IMR-90 (cell line): ENCODE results near the gene CNPY4. TPM values are rescaled to one million over a fixed set of nuclear protein-coding genes. Genes with fewer than 3 reads are reported as not detected.

ENCODE experiments used
- ATAC-seq: fragments of 200-7000 bp; cut with Tn5 transposase; 2 replicates; pipeline ENCODE4 v1.9.1; 2020; ENCODE audit warnings: low read depth, mild to moderate bottlenecking, moderate library complexity
- BruUV-seq: library from RNA; stranded (reverse); fragments of 400-500 nt; replicated peaks from 2 replicates; lab custom pipeline; 2021; lab: Mats Ljungman, UMichigan
- CTCF ChIA-PET: fragments of 300-600 bp; formaldehyde crosslinking; extraction: SDS; loops from one replicate; lab custom pipeline; 2021; ENCODE audit warnings: antibody characterized with exemption; lab: Yijun Ruan, JAX
- POLR2A ChIA-PET: fragments of 300-600 bp; sonication (Branson Sonifier 250); formaldehyde crosslinking; loops from one replicate; lab custom pipeline; 2022; ENCODE audit warnings: antibody characterized with exemption; ENCODE audit not compliant: unreplicated experiment; lab: Charles Lee
- DNase-seq: peaks from one replicate; pipeline ENCODE4 v3.0.0; 2013
- H2AFZ ChIP-seq: replicated peaks from 2 replicates; pipeline ENCODE3; 2013; ENCODE audit warnings: low read length, mild to moderate bottlenecking; ENCODE audit not compliant: poor library complexity
- H2AK5ac ChIP-seq: 2 replicates; pipeline ENCODE4 v1.6.1; 2013; ENCODE audit warnings: low read depth, low read length, inconsistent platforms
- H2AK9ac ChIP-seq: replicated peaks from 2 replicates; pipeline ENCODE3; 2013; ENCODE audit warnings: mild to moderate bottlenecking, low read depth, low read length, moderate library complexity; ENCODE audit not compliant: poor library complexity
- H2BK120ac ChIP-seq: 2 replicates; pipeline ENCODE4 v1.6.1; 2013; ENCODE audit warnings: low read depth, low read length, inconsistent platforms
- H2BK15ac ChIP-seq: 3 replicates; pipeline ENCODE4 v1.6.1; 2013; ENCODE audit warnings: low read depth, low read length, inconsistent platforms
- H2BK20ac ChIP-seq: 2 replicates; pipeline ENCODE4 v1.6.1; 2013; ENCODE audit warnings: low read depth, mild to moderate bottlenecking, inconsistent platforms, low read length, moderate library complexity
- H2BK5ac ChIP-seq: 2 replicates; pipeline ENCODE4 v1.6.1; 2013; ENCODE audit warnings: mild to moderate bottlenecking, low read depth, low read length, inconsistent platforms; ENCODE audit not compliant: poor library complexity, severe bottlenecking
- H3K14ac ChIP-seq: replicated peaks from 2 replicates; pipeline ENCODE4 v1.6.1; 2013; ENCODE audit warnings: low read depth, low read length, inconsistent platforms
- H3K18ac ChIP-seq: 2 replicates; pipeline ENCODE4 v1.6.1; 2013; ENCODE audit warnings: low read depth, low read length, control low read depth
- H3K23ac ChIP-seq: 2 replicates; pipeline ENCODE4 v1.6.1; 2013; ENCODE audit warnings: low read depth, low read length, inconsistent platforms
- H3K27ac ChIP-seq: 2 replicates; pipeline ENCODE4 v1.5.1; 2013; ENCODE audit warnings: mild to moderate bottlenecking, control low read depth, low read length; ENCODE audit not compliant: insufficient read depth
- H3K27me3 ChIP-seq: 2 replicates; pipeline ENCODE4 v1.6.1; 2013; ENCODE audit warnings: low read length; ENCODE audit not compliant: control insufficient read depth, insufficient read depth
- H3K36me3 ChIP-seq: 2 replicates; pipeline ENCODE4 v1.6.1; 2013; ENCODE audit warnings: low read length, mixed read lengths; ENCODE audit not compliant: control insufficient read depth, insufficient read depth
- H3K4ac ChIP-seq: 2 replicates; pipeline ENCODE4 v1.6.1; 2013; ENCODE audit warnings: low read depth, low read length, inconsistent platforms
- H3K4me1 ChIP-seq: 2 replicates; pipeline ENCODE4 v1.6.1; 2013; ENCODE audit warnings: low read length, mixed read lengths; ENCODE audit not compliant: control insufficient read depth, insufficient read depth
- H3K4me2 ChIP-seq: 2 replicates; pipeline ENCODE4 v1.6.1; 2013; ENCODE audit warnings: low read depth, mild to moderate bottlenecking, control low read depth, low read length, moderate library complexity
- H3K4me3 ChIP-seq: 2 replicates; pipeline ENCODE4 v1.5.1; 2013; ENCODE audit warnings: low read depth, mild to moderate bottlenecking, control low read depth, low read length, moderate library complexity; ENCODE audit not compliant: insufficient read depth
- H3K56ac ChIP-seq: 2 replicates; pipeline ENCODE4 v1.6.1; 2013; ENCODE audit warnings: low read length, inconsistent platforms; ENCODE audit not compliant: insufficient read depth; ENCODE audit errors: extremely low read depth
- H3K79me1 ChIP-seq, 2 experiments: 2 replicates each; pipeline ENCODE4 v1.6.1; 2013; ENCODE audit warnings: low read length in 2 of 2, inconsistent platforms in 1 of 2, low read depth in 1 of 2
- H3K9ac ChIP-seq: 2 replicates; pipeline ENCODE4 v1.6.1; 2013; ENCODE audit warnings: low read depth, low read length, control low read depth
- H3K9me1 ChIP-seq: 2 replicates; pipeline ENCODE4 v1.6.1; 2013; ENCODE audit warnings: low read length, inconsistent platforms; ENCODE audit not compliant: insufficient read depth
- H3K9me3 ChIP-seq: 2 replicates; pipeline ENCODE4 v1.6.1; 2013; ENCODE audit warnings: low read length; ENCODE audit not compliant: control insufficient read depth, insufficient read depth
- H4K20me1 ChIP-seq: 2 replicates; pipeline ENCODE4 v1.6.1; 2013; ENCODE audit warnings: low read length, inconsistent platforms; ENCODE audit not compliant: insufficient read depth
- H4K5ac ChIP-seq: 2 replicates; pipeline ENCODE4 v1.6.1; 2013; ENCODE audit warnings: mild to moderate bottlenecking, low read depth, low read length, control low read depth
- H4K8ac ChIP-seq, 2 experiments: 2 replicates each; pipeline ENCODE4 v1.6.1; 2013; ENCODE audit warnings: low read depth in 2 of 2, low read length in 2 of 2, control low read depth in 1 of 2, inconsistent platforms in 1 of 2
- H4K91ac ChIP-seq: 2 replicates; pipeline ENCODE4 v1.6.1; 2013; ENCODE audit warnings: low read depth, low read length, inconsistent platforms; ENCODE audit not compliant: insufficient read depth
- BHLHE40 ChIP-seq: fragments of 150-350 bp; IDR thresholded peaks from 2 replicates; pipeline ENCODE4 v1.6.1; 2016; ENCODE audit warnings: mild to moderate bottlenecking, low read depth, low read length
- MAFK ChIP-seq: IDR thresholded peaks from 2 replicates; pipeline ENCODE4 v1.6.1; 2012; ENCODE audit warnings: low read depth, low read length, improper control_type of control experiment
- NFE2L2 ChIP-seq: fragments of 150-350 bp; IDR thresholded peaks from 2 replicates; pipeline ENCODE4 v1.6.1; 2016; ENCODE audit warnings: low read depth, mild to moderate bottlenecking, low read length
- POLR2A ChIP-seq: IDR thresholded peaks from 2 replicates; pipeline ENCODE4 v1.6.1; 2012; ENCODE audit warnings: mild to moderate bottlenecking, low read depth, low read length
- RCOR1 ChIP-seq: IDR thresholded peaks from 2 replicates; pipeline ENCODE4 v1.6.1; 2012; ENCODE audit warnings: mild to moderate bottlenecking, low read length, improper control_type of control experiment; ENCODE audit not compliant: insufficient replicate concordance
- RFX5 ChIP-seq: IDR thresholded peaks from 2 replicates; pipeline ENCODE4 v1.8.0; 2012; ENCODE audit warnings: low read depth, mild to moderate bottlenecking, low read length, moderate library complexity
- SMC3 ChIP-seq: fragments of 150-350 bp; IDR thresholded peaks from 2 replicates; pipeline ENCODE4 v1.6.1; 2016; ENCODE audit warnings: low read depth, mild to moderate bottlenecking, antibody characterized with exemption, low read length, moderate library complexity
- WGBS, 2 experiments: methylation state at CpG; one replicate each; pipeline versions ENCODE4 v1.1.5 to v1.1.7; 2013; ENCODE audit warnings: missing lambda C conversion rate in 2 of 2; ENCODE audit not compliant: insufficient read length in 1 of 2; ENCODE audit errors: extremely low coverage in 2 of 2; 5-methylcytosine and 5-hydroxymethylcytosine counted together
- dilution Hi-C: fragments of 300-500 bp; cut with HindIII; formaldehyde crosslinking; loops from one replicate; pipeline ENCODE4 v1.14.3; 2018; ENCODE audit warnings: low sequenced_read_pairs; ENCODE audit not compliant: unreplicated experiment
- in situ Hi-C: fragments of 300-500 bp; cut with MboI; formaldehyde crosslinking; loops from 3 replicates; pipeline ENCODE4 v1.14.3; 2019; ENCODE audit warnings: low sequenced_read_pairs, inconsistent platforms, mixed read lengths
- intact Hi-C: fragments of 100-400 bp; cut with micrococcal nuclease; formaldehyde crosslinking; loops from 2 replicates; pipeline ENCODE4 v1.10.0; 2022
- polyA plus RNA-seq, 3 experiments: library from polyadenylated mRNA; depleted of rRNA; stranded (reverse); fragments of >200 nt; gene quantifications; 2 replicates each; pipeline ENCODE4 v1.2.3, GENCODE V29; 2012; ENCODE audit warnings: low replicate concordance in 1 of 3
- total RNA-seq: library from RNA; depleted of rRNA; stranded (reverse); fragments of >200 nt; gene quantifications from 2 replicates; pipeline ENCODE4 v1.2.3, GENCODE V29; 2012
- TF ChIP-seq, protein P1 (sequence below): conservative IDR thresholded peaks from 2 replicates; pipeline ENCODE4 v1.5.1; 2012; ENCODE audit warnings: mild to moderate bottlenecking, low read depth, low read length, improper control_type of control experiment

The CNPY4 gene
- total and polyA plus RNA-seq, 2 of the 4 experiments (the other 2 are of a cell fraction): 13.3 to 21.9 TPM

DNA sequence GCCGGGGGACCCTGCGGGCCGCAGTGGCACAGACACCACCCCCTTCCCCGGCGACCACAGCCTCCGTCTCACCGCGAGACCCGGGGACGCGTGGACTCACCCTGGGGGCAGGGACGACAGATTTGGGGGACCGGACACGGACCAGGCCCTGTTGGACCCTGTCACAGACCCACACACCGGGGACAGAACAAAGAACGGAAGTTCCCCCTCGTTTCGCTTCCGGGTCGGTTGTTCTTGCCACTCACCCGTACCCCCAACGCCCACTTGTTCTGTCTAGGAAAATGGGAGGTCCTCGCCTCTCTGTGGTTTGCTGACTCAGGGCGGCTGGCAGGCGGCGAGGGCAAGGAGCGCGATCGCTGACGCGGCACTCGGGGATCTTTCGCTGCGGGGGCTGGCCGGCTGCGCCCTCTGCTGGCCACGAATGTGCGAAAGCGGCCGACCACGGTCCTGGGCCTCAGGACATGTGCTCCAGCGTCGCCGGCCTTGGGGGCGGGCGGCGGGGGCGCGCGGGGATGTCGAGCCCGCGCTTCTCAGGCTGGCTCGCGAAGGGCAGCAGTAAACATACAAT, 37.8 kb upstream of the CNPY4 start, which contains the start of gene ZNF3 (continued):
- peak; percentile 73 for TF ChIP-seq SMC3

DNA sequence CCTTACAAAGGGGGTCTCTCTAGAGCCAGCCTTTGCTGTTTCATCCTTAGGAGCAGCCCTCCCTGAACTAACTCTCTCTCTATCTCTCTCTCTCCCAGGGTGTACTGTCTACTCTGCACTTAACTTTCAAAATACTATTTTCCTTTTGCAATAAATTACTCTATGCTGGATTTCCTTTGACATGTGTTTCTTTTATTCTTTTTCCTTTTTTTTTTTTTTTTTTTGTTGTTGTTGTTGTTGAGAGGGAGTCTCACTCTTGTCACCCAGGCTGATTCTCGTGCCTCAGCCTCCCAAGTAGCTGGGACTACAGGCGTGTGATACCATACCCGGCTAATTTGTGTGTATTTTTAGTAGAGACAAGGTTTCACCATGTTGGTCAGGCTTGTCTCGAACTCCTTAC, 36.5 kb upstream of the CNPY4 start:
- TF ChIP-seq RFX5: no peak
- TF ChIP-seq MAFK: no peak
- TF ChIP-seq, protein P1, sequence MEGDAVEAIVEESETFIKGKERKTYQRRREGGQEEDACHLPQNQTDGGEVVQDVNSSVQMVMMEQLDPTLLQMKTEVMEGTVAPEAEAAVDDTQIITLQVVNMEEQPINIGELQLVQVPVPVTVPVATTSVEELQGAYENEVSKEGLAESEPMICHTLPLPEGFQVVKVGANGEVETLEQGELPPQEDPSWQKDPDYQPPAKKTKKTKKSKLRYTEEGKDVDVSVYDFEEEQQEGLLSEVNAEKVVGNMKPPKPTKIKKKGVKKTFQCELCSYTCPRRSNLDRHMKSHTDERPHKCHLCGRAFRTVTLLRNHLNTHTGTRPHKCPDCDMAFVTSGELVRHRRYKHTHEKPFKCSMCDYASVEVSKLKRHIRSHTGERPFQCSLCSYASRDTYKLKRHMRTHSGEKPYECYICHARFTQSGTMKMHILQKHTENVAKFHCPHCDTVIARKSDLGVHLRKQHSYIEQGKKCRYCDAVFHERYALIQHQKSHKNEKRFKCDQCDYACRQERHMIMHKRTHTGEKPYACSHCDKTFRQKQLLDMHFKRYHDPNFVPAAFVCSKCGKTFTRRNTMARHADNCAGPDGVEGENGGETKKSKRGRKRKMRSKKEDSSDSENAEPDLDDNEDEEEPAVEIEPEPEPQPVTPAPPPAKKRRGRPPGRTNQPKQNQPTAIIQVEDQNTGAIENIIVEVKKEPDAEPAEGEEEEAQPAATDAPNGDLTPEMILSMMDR: no peak
- no peak for TF ChIP-seq POLR2A
- no peak for TF ChIP-seq BHLHE40
- TF ChIP-seq NFE2L2: no peak
- no peak for TF ChIP-seq RCOR1
- POLR2A ChIA-PET: no interaction called here
- no peak overlapping the region for H3K9ac ChIP-seq

More for the DNA sequence above, 36.5 kb upstream of the CNPY4 start:
- intact Hi-C loops (no loop called here), dilution Hi-C loops (no loop called here), in situ Hi-C loops (no loop called here)
- DNase-seq (no peak), ATAC-seq (no peak)
- H3K27me3 ChIP-seq: no peaks in the 10 kb centered on the region
- no peak overlapping the region for H3K14ac ChIP-seq
- no peak overlapping the region for H3K4me3 ChIP-seq
- H2AK5ac ChIP-seq: peak overlapping the region; percentile 48
- peaks cover 21% of the 10 kb centered on the region for H4K20me1 ChIP-seq
- H3K4me2 ChIP-seq: no peak overlapping the region
- no peak overlapping the region for H3K56ac ChIP-seq
- no peaks in the 10 kb centered on the region for H3K9me3 ChIP-seq
- no peak overlapping the region for H3K23ac ChIP-seq
- H2AFZ ChIP-seq: peak overlapping the region; percentile 82
- peak overlapping the region; percentile 65 for H2AK9ac ChIP-seq
- H4K8ac ChIP-seq: peak overlapping the region in 1 of 2 experiments; percentile 68; a peak in 1 of 4 replicates
- H3K79me1 ChIP-seq: peaks cover 7 to 32% of the 10 kb centered on the region in 2 experiments
- H4K91ac ChIP-seq: peak overlapping the region; percentile 44
- H3K9me1 ChIP-seq: peaks cover 13% of the 10 kb centered on the region
- H3K18ac ChIP-seq: no peak overlapping the region
- peak overlapping the region; percentile 55; the same call in 1 of the 2 replicates for H3K4ac ChIP-seq
- H3K36me3 ChIP-seq: peaks cover 16% of the 10 kb centered on the region
- H4K5ac ChIP-seq: peak overlapping the region; percentile 41; the same call in 1 of the 2 replicates
- BruUV-seq: no TSS peak
- H2BK20ac ChIP-seq: peak overlapping the region; percentile 57; the same call in 1 of the 2 replicates
- H2BK15ac ChIP-seq: peak overlapping the region; percentile 16; the same call in 2 of the 3 replicates
- WGBS, 2 experiments: no CpG with 5 or more reads among the region's 4 CpGs
- H2BK120ac ChIP-seq: peak overlapping the region; percentile 82
- CTCF ChIA-PET: interaction anchor here (0.6 kb wide), 1 partner anchor 132 kb away, joined by 6 read pairs; no protein-coding TSS in a partner anchor
- peak overlapping the region; percentile 26 for H2BK5ac ChIP-seq
- H3K4me1 ChIP-seq: peaks cover 15% of the 10 kb centered on the region
- H3K27ac ChIP-seq: no peak overlapping the region
